Natural killer cell (primary cell): ENCODE data around the gene SYT13. TPM values are rescaled to one million over a fixed set of nuclear protein-coding genes. Genes with fewer than 3 reads are reported as not detected.

Experiments
- ATAC-seq, 3 donors: fragments of 150-1000 bp in 2 of 3; fragments of 200-7000 bp in 1 of 3; cut with Tn5 transposase; 1 replicate in 1 of 3; 2 replicates in 2 of 3; pipeline ENCODE4 v1.10.0; 2021; ENCODE audit warnings: mild to moderate bottlenecking in 2 of 3, moderate library complexity in 2 of 3
- DNase-seq, 2 donors: peaks; one replicate each; pipeline versions ENCODE4 v3.0.0 to v3.0.0-alpha.2; 2013 to 2021; ENCODE audit warnings: mixed read lengths in 1 of 2
- H3K27ac ChIP-seq: one replicate; pipeline ENCODE4 v1.5.1; 2013; ENCODE audit warnings: mild to moderate bottlenecking, low read length
- H3K27me3 ChIP-seq: one replicate; pipeline ENCODE4 v1.6.1; 2013; ENCODE audit warnings: low read length; ENCODE audit not compliant: control insufficient read depth, insufficient read depth
- H3K36me3 ChIP-seq: one replicate; pipeline ENCODE4 v1.6.1; 2013; ENCODE audit warnings: low read length; ENCODE audit not compliant: control insufficient read depth, insufficient read depth
- H3K4me1 ChIP-seq: one replicate; pipeline ENCODE4 v1.6.1; 2013; ENCODE audit warnings: low read length; ENCODE audit not compliant: control insufficient read depth, insufficient read depth
- H3K4me3 ChIP-seq: one replicate; pipeline ENCODE4 v1.5.1; 2013; ENCODE audit warnings: low read length
- H3K9me3 ChIP-seq: one replicate; pipeline ENCODE4 v1.6.1; 2013; ENCODE audit warnings: low read length; ENCODE audit not compliant: control insufficient read depth, insufficient read depth
- H3K27ac Mint-ChIP-seq, 2 donors: one replicate each; pipeline ENCODE4 v1.8.0; 2022; ENCODE audit warnings: mild to moderate bottlenecking in 2 of 2, mixed read lengths in 2 of 2, moderate library complexity in 1 of 2
- H3K27me3 Mint-ChIP-seq, 2 donors: one replicate each; pipeline ENCODE4 v1.8.0; 2022; ENCODE audit warnings: low read depth in 2 of 2, mixed read lengths in 2 of 2
- H3K36me3 Mint-ChIP-seq: one replicate; pipeline ENCODE4 v1.8.0; 2022; ENCODE audit warnings: mixed read lengths
- H3K4me1 Mint-ChIP-seq, 2 donors: one replicate each; pipeline ENCODE4 v1.8.0; 2022; ENCODE audit warnings: mixed read lengths in 2 of 2
- H3K4me3 Mint-ChIP-seq: one replicate; pipeline ENCODE4 v1.8.0; 2022; ENCODE audit warnings: mild to moderate bottlenecking, moderate library complexity, mixed read lengths
- H3K9me3 Mint-ChIP-seq, 2 donors: one replicate each; pipeline ENCODE4 v1.8.0; 2022; ENCODE audit warnings: mixed read lengths in 2 of 2
- WGBS: methylation state at CpG from one replicate; pipeline ENCODE4 v1.1.7; 2013; ENCODE audit warnings: missing lambda C conversion rate; ENCODE audit not compliant: insufficient coverage; 5-methylcytosine and 5-hydroxymethylcytosine counted together
- intact Hi-C: fragments of 100-400 bp; cut with micrococcal nuclease; formaldehyde crosslinking; loops from one replicate; pipeline ENCODE4 v1.14.2; 2022
- total RNA-seq, 4 donors: library from RNA; stranded (reverse); fragments of 120-200 nt in 1 of 4; gene quantifications; one replicate each; pipeline versions ENCODE4 v1.2.3 to v1.2.4, GENCODE V29; 2013 to 2022
- TF ChIP-seq, protein P1 (sequence below): fragments of 200-600 bp; IDR thresholded peaks from one replicate; pipeline ENCODE4 v1.8.0; 2022; ENCODE audit warnings: antibody characterized with exemption

Gene SYT13
- total RNA-seq, 3 donors from 2014 or later (not counting 1 experiment from before 2014, with no cell fraction given) = not detected

DNA sequence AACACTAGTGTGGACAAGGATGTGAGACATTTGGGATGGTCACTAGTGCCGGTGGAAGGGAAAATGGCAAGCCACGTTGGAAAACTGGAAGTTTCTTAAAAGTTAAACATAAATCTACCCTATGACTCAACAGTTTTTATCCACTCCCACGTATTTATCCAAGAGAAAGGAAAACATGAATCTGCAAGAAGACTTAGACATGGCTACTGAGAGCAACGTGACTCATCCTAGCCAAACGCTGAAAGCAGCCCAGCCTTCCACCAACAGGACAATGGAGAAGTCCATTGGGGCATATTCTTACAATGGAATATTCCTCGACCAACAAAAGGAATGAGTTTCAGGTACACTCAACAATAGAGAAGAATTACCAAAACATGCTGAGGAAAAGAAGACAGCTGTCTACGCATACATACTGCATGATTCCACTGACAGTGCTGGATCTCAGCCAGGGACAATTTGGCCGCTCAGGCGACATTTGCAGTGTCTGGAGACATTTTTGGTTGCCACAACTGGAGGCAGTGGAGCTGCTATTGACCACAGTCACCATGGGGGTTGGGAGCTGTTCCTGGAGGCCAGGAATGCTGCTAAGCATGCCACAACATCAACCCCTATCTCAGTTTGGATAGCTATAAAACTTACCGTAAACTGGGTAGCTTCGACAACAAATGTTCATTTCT lies 21.2 kb downstream of the SYT13 start:
- TF ChIP-seq, protein P1, sequence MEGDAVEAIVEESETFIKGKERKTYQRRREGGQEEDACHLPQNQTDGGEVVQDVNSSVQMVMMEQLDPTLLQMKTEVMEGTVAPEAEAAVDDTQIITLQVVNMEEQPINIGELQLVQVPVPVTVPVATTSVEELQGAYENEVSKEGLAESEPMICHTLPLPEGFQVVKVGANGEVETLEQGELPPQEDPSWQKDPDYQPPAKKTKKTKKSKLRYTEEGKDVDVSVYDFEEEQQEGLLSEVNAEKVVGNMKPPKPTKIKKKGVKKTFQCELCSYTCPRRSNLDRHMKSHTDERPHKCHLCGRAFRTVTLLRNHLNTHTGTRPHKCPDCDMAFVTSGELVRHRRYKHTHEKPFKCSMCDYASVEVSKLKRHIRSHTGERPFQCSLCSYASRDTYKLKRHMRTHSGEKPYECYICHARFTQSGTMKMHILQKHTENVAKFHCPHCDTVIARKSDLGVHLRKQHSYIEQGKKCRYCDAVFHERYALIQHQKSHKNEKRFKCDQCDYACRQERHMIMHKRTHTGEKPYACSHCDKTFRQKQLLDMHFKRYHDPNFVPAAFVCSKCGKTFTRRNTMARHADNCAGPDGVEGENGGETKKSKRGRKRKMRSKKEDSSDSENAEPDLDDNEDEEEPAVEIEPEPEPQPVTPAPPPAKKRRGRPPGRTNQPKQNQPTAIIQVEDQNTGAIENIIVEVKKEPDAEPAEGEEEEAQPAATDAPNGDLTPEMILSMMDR = no peak
- H3K9me3 Mint-ChIP-seq = no peaks in the 10 kb centered on the region
- whole genome bisulfite sequencing = 77% methylated on average over 11 of the region's 11 CpGs

DNA sequence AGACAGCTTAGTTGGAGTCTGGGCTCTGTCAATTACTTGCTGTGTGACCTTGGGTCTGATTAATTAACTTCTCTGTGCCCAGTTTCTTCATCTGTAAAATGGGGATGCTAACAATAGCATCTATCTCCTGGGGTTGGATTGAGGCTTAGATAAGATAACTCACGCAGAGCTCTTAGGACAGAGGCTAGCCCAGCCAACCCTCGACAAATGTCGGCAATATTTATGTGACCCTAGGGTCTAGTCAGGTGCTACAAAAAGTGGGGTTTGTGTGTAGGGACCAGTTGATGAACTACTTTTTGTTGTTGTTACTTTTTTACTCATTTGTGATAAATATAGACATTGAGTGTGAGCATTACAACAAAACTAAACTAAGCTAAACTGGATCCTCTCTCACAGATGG lies 22.4 kb downstream of the SYT13 start:
- DNase-seq = no peak
- peaks cover 16 to 49% of the 10 kb centered on the region in 2 donors for H3K27me3 Mint-ChIP-seq

More for the DNA sequence above, 21.2 kb downstream of the SYT13 start:
- Histone ChIP-seq H3K4me3 (no peak overlapping the region), H3K9me3 (no peaks in the 10 kb centered on the region), H3K27ac (no peak overlapping the region), H3K36me3 (no peaks in the 10 kb centered on the region), H3K4me1 (no peaks in the 10 kb centered on the region), H3K27me3 (peaks cover 2% of the 10 kb centered on the region)
- Mint-ChIP-seq H3K4me1 (no peaks in the 10 kb centered on the region), H3K36me3 (no peaks in the 10 kb centered on the region), H3K27me3 (peaks cover 20 to 54% of the 10 kb centered on the region in 2 donors), H3K27ac (no peak overlapping the region), H3K4me3 (no peak overlapping the region)
- ATAC-seq = no peak
- intact Hi-C loops = no loop called here
- no peak for DNase-seq

DNA sequence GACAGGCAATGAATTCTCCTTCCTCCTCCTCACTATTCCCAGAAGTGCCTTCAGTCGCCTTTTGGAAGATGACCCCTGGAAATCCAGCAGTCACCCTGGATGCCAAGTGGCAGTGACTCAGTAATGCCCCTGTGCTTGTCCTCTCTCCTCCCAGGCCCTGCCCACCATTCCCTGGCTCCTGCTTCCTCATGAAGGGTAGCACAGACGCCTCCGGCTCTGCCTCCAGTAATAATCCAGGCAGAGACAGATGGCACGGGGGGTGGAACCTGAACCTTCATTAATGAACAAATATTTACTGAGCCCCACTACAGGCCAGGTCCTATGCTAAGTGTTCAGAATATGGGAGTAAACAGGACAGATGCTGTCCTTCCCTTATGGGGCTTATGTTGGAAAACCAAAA lies 23.2 kb downstream of the SYT13 start:
- Histone ChIP-seq H3K4me3 (no peak overlapping the region), H3K4me1 (no peaks in the 10 kb centered on the region), H3K27ac (no peak overlapping the region), H3K27me3 (peaks cover 2% of the 10 kb centered on the region), H3K36me3 (no peaks in the 10 kb centered on the region), H3K9me3 (no peaks in the 10 kb centered on the region)
- H3K9me3 Mint-ChIP-seq = no peaks in the 10 kb centered on the region
- ATAC-seq (no peak), DNase-seq (no peak)
- H3K36me3 Mint-ChIP-seq = no peaks in the 10 kb centered on the region
- peaks cover 18 to 51% of the 10 kb centered on the region in 2 donors for H3K27me3 Mint-ChIP-seq
- no peak overlapping the region for H3K27ac Mint-ChIP-seq
- H3K4me3 Mint-ChIP-seq = no peak overlapping the region
- WGBS = 95% methylated on average over 4 of the region's 4 CpGs
- intact Hi-C loops = no loop called here
- H3K4me1 Mint-ChIP-seq = no peaks in the 10 kb centered on the region
- TF ChIP-seq, protein P1 = no peak

More for the DNA sequence above, 22.4 kb downstream of the SYT13 start:
- no peak for ATAC-seq
- no peaks in the 10 kb centered on the region for H3K9me3 Mint-ChIP-seq
- Histone ChIP-seq H3K27ac (no peak overlapping the region), H3K9me3 (no peaks in the 10 kb centered on the region), H3K4me1 (no peaks in the 10 kb centered on the region), H3K4me3 (no peak overlapping the region), H3K27me3 (peaks cover 2% of the 10 kb centered on the region), H3K36me3 (no peaks in the 10 kb centered on the region)
- H3K36me3 Mint-ChIP-seq = no peaks in the 10 kb centered on the region
- no peak overlapping the region for H3K27ac Mint-ChIP-seq
- no peaks in the 10 kb centered on the region for H3K4me1 Mint-ChIP-seq
- TF ChIP-seq, protein P1 = no peak
- intact Hi-C loops = no loop called here
- WGBS = 94% methylated on average over 3 of the region's 3 CpGs
- no peak overlapping the region for H3K4me3 Mint-ChIP-seq

DNA sequence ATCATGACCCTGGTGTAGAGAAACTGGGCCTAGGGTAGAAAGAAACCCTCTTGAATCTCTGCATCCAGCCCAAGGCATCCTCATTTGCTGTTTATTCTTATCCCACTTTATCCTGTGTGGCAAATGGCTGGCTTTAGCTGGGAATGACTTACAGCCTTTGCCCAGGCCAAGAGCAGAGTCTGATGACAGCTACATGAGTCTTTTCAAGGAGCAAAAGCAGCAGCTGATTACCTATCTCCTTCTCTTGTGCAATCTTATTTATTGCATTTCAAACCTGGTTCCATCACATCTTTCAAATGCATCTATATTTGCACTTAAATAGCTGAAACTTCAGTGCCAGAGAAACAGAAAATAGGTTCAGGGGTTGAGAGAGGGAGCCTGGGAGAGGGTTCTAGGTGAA lies 26.1 kb downstream of the SYT13 start:
- intact Hi-C loops = no loop called here
- Histone ChIP-seq H3K27me3 (no peaks in the 10 kb centered on the region), H3K4me1 (no peaks in the 10 kb centered on the region), H3K36me3 (no peaks in the 10 kb centered on the region), H3K27ac (no peak overlapping the region), H3K9me3 (no peaks in the 10 kb centered on the region), H3K4me3 (no peak overlapping the region)
- Mint-ChIP-seq H3K27ac (no peak overlapping the region), H3K4me3 (no peak overlapping the region), H3K36me3 (no peaks in the 10 kb centered on the region), H3K4me1 (no peaks in the 10 kb centered on the region), H3K9me3 (no peaks in the 10 kb centered on the region), H3K27me3 (peaks cover 18 to 34% of the 10 kb centered on the region in 2 donors)
- TF ChIP-seq, protein P1 = no peak
- ATAC-seq = no peak
- no peak for DNase-seq
